Mucosa of rectum (tissue), 2 donors: ENCODE measurements around the gene APOB.

Source experiments
- H3K27ac ChIP-seq, 2 donors: one replicate each; pipeline ENCODE4 v1.7.0; 2013; ENCODE audit warnings: inconsistent platforms in 2 of 2, low read depth in 2 of 2, low read length in 2 of 2
- H3K27me3 ChIP-seq, 2 donors: one replicate each; pipeline ENCODE4 v1.7.0; 2013; ENCODE audit warnings: low read length in 2 of 2; ENCODE audit not compliant: control insufficient read depth in 2 of 2, insufficient read depth in 2 of 2
- H3K36me3 ChIP-seq, 2 donors: one replicate each; pipeline ENCODE4 v1.7.0; 2013; ENCODE audit warnings: low read length in 2 of 2; ENCODE audit not compliant: control insufficient read depth in 2 of 2, insufficient read depth in 2 of 2
- H3K4me1 ChIP-seq, 2 donors: one replicate each; pipeline ENCODE4 v1.7.0; 2013; ENCODE audit warnings: low read length in 2 of 2, mild to moderate bottlenecking in 1 of 2; ENCODE audit not compliant: control insufficient read depth in 2 of 2, insufficient read depth in 2 of 2
- H3K4me3 ChIP-seq, 2 donors: one replicate each; pipeline ENCODE4 v1.7.0; 2013; ENCODE audit warnings: low read length in 2 of 2
- H3K9ac ChIP-seq, 2 donors: one replicate each; pipeline ENCODE4 v1.7.0; 2013; ENCODE audit warnings: low read length in 2 of 2, low read depth in 1 of 2, mild to moderate bottlenecking in 1 of 2
- H3K9me3 ChIP-seq, 2 donors: one replicate each; pipeline ENCODE4 v1.7.0; 2013; ENCODE audit warnings: low read length in 2 of 2; ENCODE audit not compliant: control insufficient read depth in 2 of 2
- donor health status: healthy.
- donor health status: Normal muscosa, but diverticular disease.

The APOB gene

GRCh38 chr2:21024198-21024597 lies 19.7 kb downstream of the APOB start:
- no peak overlapping the region for H3K9ac ChIP-seq
- H3K9me3 ChIP-seq: no peaks in the 10 kb centered on the region
- H3K36me3 ChIP-seq: no peaks in the 10 kb centered on the region
- no peak overlapping the region for H3K27ac ChIP-seq
- H3K27me3 ChIP-seq: no peaks in the 10 kb centered on the region
- no peaks in the 10 kb centered on the region for H3K4me1 ChIP-seq
- no peak overlapping the region for H3K4me3 ChIP-seq

DNA sequence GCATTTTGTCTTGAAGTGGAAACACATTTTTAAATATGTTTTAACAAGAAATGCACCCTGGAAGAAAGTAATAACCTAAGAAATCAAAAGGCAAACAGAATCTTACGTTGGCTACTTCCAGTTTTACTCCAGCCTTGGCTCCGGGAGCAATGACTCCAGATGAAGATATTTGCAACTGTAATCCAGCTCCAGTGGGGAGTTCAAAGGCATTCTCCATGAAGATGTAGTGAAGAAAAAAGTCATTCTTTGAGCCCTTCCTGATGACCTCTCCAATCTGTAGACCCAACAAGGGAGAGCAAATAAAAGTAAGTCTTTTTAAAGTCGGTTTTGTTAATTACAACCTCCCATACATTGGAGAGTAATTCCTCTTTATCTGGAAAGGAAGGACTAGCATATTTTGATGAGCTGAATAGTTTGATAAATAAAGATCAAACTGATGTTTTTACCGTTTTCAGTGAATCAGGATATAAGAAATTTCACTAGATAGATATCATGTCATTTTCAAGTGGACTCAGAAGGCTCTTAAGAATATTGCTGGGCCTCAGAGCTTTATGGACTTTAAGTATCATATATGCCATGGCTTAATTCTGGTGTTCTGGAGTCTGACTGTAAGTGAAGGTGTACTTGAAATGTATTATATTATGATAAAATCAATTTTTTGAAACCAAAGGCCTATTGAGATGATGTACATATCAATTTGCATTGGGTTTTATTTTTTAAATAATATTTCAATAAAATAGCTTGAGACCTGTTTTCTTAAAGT lies 20.3 kb downstream of the APOB start:
- Histone ChIP-seq H3K9ac (no peak overlapping the region), H3K27me3 (no peaks in the 10 kb centered on the region), H3K9me3 (no peaks in the 10 kb centered on the region), H3K27ac (no peak overlapping the region), H3K4me3 (no peak overlapping the region), H3K36me3 (no peaks in the 10 kb centered on the region), H3K4me1 (no peaks in the 10 kb centered on the region)

DNA sequence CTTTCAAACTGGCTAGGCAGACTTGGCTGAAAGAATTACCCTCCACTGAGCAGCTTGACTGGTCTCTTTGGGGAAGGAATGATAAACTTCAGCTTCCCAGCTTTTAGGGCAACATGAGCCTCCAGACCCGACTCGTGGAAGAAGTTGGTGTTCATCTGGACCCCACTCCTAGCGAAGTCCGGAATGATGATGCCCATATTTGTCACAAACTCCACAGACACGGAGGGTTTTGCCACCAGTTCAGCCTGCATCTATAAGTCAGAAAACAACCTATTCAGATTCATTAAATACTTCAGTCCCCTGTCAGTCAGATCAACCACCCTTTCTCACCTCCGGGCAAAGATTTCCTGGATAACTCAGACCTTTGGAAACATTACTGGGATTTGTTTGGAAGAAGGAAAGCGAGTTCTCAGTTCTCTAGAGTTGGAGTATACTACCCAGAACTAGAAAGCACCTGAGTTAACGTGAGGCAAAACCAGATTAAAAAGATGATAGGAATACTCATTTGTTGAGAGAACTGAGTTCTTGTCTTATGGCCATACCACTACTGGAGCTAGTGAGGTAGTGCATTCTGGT lies 21.0 kb downstream of the APOB start:
- Histone ChIP-seq H3K4me1 (no peaks in the 10 kb centered on the region), H3K36me3 (no peaks in the 10 kb centered on the region), H3K27ac (no peak overlapping the region), H3K27me3 (no peaks in the 10 kb centered on the region), H3K4me3 (no peak overlapping the region), H3K9ac (no peak overlapping the region), H3K9me3 (no peaks in the 10 kb centered on the region)

- Histone ChIP-seq H3K4me3 (no peak overlapping the region), H3K9ac (no peak overlapping the region), H3K9me3 (no peaks in the 10 kb centered on the region), H3K4me1 (no peaks in the 10 kb centered on the region), H3K27me3 (no peaks in the 10 kb centered on the region), H3K36me3 (no peaks in the 10 kb centered on the region), H3K27ac (no peak overlapping the region)
Observed at GRCh38 chr2:21021430-21021829, 22.4 kb downstream of the APOB start.

DNA sequence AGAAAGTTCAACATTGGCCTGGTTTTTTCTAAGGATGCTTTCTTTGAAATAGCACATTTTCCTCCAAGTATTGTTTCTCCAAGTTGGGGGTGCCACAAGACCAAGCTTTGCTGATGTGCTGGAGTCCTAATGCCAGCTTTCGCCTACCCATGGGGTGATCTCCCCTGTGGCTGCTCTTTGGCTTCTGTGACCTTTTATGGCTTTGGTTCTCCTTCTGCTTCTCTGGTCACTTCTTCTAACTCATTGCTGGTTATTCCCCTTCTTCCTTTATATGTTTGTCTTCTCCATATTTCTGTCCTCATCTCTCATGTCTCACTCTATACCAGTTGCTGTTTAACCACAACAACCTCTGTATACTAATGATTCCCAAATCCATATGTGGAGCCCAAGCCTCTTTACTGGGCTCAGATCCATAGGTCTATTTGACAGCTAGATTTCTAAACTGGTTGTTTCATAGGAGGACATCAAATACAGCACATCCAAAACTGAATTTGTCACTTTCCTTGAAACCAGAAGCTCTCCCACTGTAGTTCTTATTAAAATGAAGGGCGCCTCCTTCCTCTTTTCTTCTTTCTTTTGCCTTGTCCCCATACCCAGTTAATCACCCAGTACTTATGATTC lies 23.1 kb downstream of the APOB start:
- no peaks in the 10 kb centered on the region for H3K36me3 ChIP-seq
- H3K4me1 ChIP-seq: no peaks in the 10 kb centered on the region
- no peak overlapping the region for H3K9ac ChIP-seq
- no peak overlapping the region for H3K4me3 ChIP-seq
- H3K27ac ChIP-seq: no peak overlapping the region
- H3K27me3 ChIP-seq: no peaks in the 10 kb centered on the region
- H3K9me3 ChIP-seq: no peaks in the 10 kb centered on the region

DNA sequence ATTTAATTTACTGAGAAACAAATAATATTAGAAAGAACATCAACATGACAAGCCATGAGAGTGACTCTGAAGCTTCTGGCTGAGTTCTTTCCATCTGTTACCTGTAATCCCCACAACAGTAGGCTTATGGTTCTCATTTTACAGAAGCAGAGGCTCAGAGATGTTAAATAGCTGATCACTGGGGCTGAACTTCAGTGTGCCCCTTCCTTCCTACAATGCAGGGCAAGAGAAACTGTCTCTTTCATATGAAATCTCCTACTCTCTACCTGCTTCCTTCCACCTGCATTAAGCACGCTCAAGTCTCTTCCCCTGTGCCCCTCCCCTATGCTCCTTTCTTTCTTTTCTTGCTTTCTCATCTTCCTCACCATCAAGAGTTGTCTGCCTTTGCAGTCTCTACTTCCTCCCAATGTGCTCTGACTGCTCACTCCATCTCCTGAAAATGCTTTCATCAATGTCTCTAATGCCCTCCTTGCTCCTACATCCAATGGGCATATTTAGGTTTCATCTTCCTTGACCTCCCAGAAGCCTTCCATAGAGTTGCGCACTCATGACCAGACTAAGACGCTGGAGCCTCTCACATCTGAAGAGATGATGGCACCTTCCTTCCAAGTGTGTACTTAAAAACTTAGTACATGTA lies 23.7 kb downstream of the APOB start:
- H3K27ac ChIP-seq: no peak overlapping the region
- no peaks in the 10 kb centered on the region for H3K9me3 ChIP-seq

DNA sequence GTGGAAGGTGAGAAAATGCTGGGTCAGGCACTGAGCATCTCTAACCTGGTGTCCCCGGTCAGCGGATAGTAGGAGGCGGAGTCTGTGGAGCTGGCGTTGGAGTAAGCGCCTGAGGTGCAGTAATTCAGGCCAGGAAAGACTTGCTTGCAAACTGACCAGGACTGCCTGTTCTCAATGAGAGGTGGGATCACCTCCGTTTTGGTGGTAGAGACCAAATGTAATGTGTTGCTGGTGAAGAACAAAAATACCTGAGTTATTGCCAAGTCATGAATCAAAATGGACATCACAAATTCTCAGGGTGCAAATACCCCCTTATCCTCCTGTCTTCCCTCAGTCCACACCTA lies 24.2 kb downstream of the APOB start:
- Histone ChIP-seq H3K27me3 (no peaks in the 10 kb centered on the region), H3K4me3 (no peak overlapping the region), H3K9ac (no peak overlapping the region), H3K27ac (no peak overlapping the region), H3K36me3 (no peaks in the 10 kb centered on the region), H3K9me3 (no peaks in the 10 kb centered on the region), H3K4me1 (no peaks in the 10 kb centered on the region)

More for the DNA sequence above, 23.7 kb downstream of the APOB start:
- Histone ChIP-seq H3K4me1 (no peaks in the 10 kb centered on the region), H3K9ac (no peak overlapping the region), H3K36me3 (no peaks in the 10 kb centered on the region), H3K27me3 (no peaks in the 10 kb centered on the region), H3K4me3 (no peak overlapping the region)

DNA sequence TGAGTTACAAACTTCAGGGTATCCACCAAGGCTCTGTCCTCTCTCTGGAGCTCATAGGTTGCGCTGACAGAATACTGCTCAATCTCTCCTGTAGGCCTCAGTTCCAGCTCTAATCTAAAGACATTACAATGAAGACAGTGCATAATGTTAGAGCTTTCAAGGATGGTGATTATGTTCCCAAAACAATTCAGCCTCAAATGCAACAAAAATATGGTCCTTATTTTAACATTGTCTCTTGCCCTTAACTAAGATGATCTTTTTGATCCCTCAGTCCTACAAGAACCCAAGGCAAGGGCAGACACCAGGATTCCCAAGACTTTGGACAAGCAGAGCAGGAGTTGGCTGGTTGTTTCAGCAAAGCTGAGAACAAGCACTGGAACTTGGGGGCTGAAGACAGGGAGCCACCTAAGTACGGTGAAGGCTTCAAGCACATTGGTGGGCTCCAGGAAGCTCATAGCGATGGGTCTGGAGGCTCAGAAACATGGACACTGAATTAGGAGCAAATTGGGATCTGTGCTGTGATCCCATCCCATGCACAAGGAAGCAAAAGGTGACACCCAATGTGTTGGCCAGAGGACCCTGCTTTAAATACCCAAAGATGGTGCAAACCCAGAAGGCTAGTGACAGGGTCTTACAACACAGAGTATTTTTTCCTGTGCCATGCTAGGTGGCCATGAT lies 24.7 kb downstream of the APOB start:
- Histone ChIP-seq H3K4me3 (no peak overlapping the region), H3K9ac (no peak overlapping the region), H3K27ac (no peak overlapping the region), H3K27me3 (no peaks in the 10 kb centered on the region), H3K4me1 (no peaks in the 10 kb centered on the region), H3K9me3 (no peaks in the 10 kb centered on the region), H3K36me3 (no peaks in the 10 kb centered on the region)

DNA sequence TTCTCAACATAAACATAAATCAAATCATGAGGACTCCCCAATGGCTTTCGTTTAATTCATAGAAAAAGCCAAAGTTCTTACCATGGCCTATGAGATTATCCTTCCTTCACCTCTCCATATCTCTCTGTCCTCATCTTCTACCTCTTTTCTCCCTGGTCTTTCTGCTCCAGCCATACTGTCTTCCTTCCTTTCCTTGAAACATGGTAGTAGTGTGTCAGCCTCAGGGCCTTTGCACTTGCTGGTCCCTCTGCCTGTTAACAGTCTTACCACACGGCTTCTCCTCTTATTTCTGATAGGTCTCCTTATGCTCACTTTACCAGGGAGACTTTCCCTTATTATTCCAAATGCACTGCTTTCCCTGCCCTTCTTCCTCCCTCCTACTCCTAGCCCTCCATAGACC lies 25.6 kb downstream of the APOB start:
- Histone ChIP-seq H3K36me3 (no peaks in the 10 kb centered on the region), H3K4me3 (no peak overlapping the region), H3K27ac (no peak overlapping the region), H3K4me1 (no peaks in the 10 kb centered on the region), H3K9ac (no peak overlapping the region), H3K27me3 (no peaks in the 10 kb centered on the region), H3K9me3 (no peaks in the 10 kb centered on the region)

DNA sequence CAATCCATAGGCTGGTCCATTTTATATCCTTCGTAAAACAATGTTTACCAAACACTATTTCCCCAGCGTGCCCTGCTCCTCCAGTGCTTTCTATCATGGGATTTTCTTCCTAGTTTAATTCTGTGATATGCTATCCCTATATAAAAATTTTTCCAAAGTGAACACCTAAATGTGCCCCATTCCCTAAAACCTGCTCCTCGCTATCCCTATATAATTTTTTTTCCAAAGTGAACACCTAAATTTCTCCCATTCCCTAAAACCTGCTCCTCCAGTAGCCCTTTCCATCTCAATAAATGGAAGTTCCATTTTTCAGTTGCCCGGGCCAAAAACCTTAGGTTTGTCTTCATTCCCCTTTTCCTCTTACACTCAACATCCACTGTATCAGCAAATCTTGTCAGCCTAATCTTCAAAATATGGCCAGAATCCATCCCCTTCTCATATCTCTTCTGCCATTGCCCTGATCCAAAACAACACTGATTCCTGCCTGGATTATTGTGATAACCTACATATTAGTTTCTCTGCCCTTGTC lies 26.1 kb downstream of the APOB start:
- Histone ChIP-seq H3K4me3 (no peak overlapping the region), H3K36me3 (no peaks in the 10 kb centered on the region), H3K27me3 (no peaks in the 10 kb centered on the region), H3K27ac (no peak overlapping the region), H3K4me1 (no peaks in the 10 kb centered on the region), H3K9ac (no peak overlapping the region), H3K9me3 (no peaks in the 10 kb centered on the region)
